Head of caudate nucleus (tissue), 42 donors: Measurements from ENCODE around the gene SALL3.
"Not testable (repeated sequence)": the region's sequence is repeated elsewhere in the genome, so short reads cannot be mapped to it uniquely, and the experiment has no call there.

ENCODE experiments used
- DNase-seq, 42 donors: peaks; one replicate each; pipeline versions ENCODE4 v3.0.0 to v3.0.0-alpha.2; 2020 to 2021; ENCODE audit warnings: mixed read lengths in 7 of 42
- intact Hi-C: fragments of 100-400 bp; cut with DNase I; formaldehyde crosslinking; loops from one replicate; pipeline ENCODE4 v1.15.0; 2022

Gene SALL3

GRCh38 chr18:78979730-78980278 is at the start of gene SALL3:
TSS of gene SALL3 (plus strand) at chr18:78979818. CDS start at chr18:78980275, 457 bp downstream.
- intact Hi-C loops = no loop called here
- DNase-seq = peak in 15 of 42 donors; percentile 14 to 69 (median 50)

- no peak for DNase-seq
- intact Hi-C loops = no loop called here
Measured at GRCh38 chr18:78932281-78932680, 47.3 kb upstream of the SALL3 start.

GRCh38 chr18:78934003-78934402 is 45.6 kb upstream of the SALL3 start:
- no peak for DNase-seq
- intact Hi-C loops = no loop called here

DNA sequence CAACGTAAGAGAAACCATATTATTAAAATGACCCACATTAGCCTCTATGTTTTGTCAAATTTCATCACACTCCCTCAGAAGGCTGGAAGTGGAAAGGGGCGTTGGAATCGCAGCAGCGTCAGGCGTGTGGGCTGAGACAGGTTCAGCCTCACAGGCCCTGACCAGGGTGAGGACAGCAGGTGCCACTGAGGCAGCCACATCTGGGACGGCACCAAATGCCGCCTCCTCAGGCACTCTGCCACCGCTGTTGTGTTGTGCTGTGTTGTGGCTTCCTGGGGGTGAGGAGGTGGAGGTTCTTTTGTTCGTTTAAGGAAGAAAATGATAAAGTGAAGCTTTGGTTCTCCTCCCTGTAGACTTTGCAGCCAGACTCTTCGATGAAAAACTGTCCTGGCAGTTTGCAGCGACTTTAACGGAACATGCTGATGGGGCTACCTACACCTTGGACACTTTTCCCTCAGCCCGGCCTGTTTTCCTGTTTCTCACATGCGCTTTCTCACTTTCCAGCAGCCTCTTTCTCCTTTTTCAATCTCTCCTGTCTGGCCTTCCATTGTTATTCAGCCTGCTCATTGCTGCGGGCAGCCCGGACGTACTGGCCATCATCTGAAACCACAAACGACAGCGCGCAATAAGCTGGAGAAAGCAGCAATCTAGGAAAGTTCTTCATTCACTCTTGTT is 44.9 kb upstream of the SALL3 start:
- DNase-seq = no peak
- intact Hi-C loops = no loop called here

- no peak for DNase-seq
- intact Hi-C loops = no loop called here
Measured at GRCh38 chr18:78935406-78935805, 44.2 kb upstream of the SALL3 start.

GRCh38 chr18:78936251-78937005 is 43.2 kb upstream of the SALL3 start:
- intact Hi-C loops = no loop called here
- no peak for DNase-seq

DNA sequence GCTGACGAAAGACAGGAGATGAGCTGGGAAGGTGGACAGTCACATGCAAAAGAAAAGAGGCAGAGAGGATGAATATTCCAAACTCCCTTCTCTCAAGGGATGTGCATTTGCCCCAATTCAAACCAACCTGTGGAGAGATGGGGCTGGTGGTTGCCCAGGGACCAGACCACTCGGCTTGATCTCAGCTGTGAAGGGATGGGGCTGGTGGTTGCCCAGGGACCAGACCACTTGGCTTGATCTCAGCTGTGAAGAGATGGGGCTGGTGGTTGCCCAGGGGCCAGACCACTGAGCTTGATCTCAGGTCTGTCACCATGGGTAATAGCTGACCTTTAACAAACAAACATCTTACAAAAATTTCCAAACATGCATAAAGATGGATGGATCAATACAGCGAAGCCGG is 42.5 kb upstream of the SALL3 start:
- no peak for DNase-seq
- intact Hi-C loops = no loop called here

DNA sequence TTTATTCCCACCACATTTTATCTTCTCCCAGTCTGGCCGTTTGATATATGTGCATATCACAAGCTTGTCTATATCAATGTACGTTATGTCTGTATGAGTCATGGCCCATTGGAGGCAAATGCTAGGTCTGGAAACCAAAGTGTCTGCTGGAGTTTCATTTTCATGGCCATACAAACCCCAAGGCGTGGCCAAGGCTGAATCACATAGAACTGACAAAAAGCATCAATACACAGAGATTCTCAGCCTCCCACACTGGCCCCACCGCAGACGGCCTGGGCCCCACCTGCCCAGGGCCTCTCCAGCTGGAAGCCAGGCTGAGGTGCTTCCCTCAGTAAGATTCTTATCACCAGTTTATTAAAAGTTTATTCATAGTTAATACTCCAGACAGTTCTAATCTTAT is 40.5 kb upstream of the SALL3 start:
- DNase-seq = no peak
- intact Hi-C loops = no loop called here

DNA sequence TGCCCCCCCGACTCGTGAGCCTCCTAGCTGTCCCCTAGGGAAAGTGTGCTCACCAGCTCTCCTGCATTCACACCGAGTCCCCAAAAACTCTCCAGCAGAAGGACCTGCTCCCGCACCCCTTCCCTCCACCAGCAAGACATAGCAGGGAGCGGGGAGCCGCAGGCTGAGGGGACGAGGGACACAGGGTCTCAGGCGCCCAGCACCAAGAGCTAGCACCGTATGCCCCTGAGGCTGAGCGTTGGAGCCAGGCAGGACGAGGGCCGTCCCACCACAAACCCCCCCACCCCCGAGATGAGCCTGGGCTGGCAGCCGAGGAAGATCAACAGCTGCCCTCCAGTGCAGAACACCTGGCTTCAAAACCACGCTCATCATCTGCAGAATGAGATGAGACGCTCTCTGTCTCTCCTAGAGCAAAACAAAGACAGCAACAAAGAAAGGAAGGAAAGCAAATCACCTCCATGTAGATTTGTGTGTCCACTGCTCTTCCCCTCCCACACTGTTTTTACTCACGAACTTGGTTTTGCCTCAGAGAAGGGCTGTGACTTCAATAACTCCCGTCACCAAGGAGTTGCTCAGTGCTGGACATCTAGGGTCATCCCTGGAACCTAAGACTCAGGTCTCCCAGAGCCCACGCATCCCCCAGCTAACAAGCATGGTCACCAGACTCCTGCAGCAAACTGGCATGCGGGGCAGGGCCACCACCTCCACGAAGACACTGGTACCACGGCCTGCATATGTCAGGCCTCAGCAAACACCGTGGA is 39.7 kb upstream of the SALL3 start:
- intact Hi-C loops = no loop called here
- no peak for DNase-seq

DNA sequence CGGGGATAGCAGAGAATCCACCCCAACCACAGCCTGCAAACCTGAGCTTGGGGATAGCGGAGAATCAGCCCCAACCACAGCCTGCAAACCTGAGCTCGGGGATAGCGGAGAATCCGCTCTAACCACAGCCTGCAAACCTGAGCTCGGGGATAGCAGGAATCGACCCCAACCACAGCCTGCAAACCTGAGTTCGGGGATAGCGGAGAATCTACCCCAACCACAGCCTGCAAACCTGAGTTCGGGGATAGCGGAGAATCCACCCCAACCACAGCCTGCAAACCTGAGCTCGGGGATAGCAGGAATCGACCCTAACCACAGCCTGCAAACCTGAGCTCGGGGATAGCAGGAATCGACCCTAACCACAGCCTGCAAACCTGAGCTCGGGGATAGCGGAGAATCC is 37.4 kb upstream of the SALL3 start:
- intact Hi-C loops, DNase-seq: not testable (repeated sequence)

DNA sequence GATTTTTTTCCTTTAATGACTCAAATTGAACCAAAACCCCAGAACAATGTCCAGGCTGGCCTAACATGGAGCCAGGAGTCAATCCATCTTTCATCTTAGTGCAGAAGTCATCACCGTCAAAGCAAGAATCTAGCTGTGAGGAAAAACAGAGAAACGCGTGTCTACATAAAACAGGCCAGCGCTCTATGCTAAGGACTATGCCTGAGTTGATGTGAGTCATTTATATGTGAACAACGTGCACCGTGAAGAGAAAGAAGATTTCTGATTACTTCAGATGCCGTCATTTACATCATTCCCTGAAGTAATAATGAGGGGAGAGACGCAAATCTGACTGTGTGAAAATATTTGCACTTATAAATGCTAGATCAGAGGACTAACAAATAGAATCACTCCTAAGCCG is 34.0 kb upstream of the SALL3 start:
- intact Hi-C loops = no loop called here
- DNase-seq = no peak

- intact Hi-C loops = no loop called here
- no peak for DNase-seq
Measured at GRCh38 chr18:78947291-78947690, 32.3 kb upstream of the SALL3 start.

- no peak for DNase-seq
- intact Hi-C loops = no loop called here
Measured at GRCh38 chr18:78948221-78948620, 31.4 kb upstream of the SALL3 start.

GRCh38 chr18:78948707-78949106 is 30.9 kb upstream of the SALL3 start:
- intact Hi-C loops = no loop called here
- no peak for DNase-seq

- intact Hi-C loops = no loop called here
- no peak for DNase-seq
Measured at GRCh38 chr18:78949216-78949615, 30.4 kb upstream of the SALL3 start.

DNA sequence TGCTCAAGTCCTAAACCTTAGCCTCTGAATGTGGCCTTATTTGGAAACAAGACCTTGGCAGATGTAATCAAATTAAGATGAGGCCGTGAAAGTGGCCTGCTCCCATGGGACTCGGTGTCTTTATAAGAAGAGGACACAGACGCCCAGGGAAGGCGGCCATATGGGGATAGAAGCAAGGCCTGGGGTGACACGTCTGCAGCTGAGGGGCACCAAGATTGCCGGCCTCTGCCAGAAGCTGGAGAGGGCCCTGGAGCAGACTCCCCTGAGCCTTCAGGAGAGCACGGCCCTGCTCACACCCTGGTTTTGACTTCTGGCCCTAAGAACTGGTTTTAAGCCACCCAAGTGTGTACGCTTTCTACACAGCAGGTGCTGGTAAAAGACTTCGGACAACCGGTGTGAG is 29.2 kb upstream of the SALL3 start:
- DNase-seq = no peak
- intact Hi-C loops = no loop called here

DNA sequence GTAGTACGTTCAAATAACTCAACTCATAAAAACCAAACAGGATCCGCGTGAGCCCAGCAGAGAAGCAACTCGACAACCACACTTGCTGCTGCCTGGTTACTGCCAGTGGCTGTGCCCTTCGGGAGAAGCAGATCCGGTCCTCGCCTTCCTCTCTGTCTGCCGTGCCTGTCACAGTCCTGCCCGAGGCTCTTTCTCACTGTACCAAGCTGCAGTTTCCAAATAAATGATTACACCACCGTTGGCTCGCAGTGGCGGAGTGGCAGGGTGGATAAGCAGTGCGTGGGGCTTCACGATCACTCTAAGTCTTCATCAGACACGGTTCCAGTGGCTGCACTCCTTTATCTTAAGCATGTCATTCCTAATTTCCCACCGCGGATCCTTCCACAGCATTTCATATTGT is 26.1 kb upstream of the SALL3 start:
- DNase-seq = no peak
- intact Hi-C loops = no loop called here

GRCh38 chr18:78955051-78955450 is 24.6 kb upstream of the SALL3 start:
- intact Hi-C loops = no loop called here

GRCh38 chr18:78957140-78957539 is 22.5 kb upstream of the SALL3 start:
- DNase-seq = no peak
- intact Hi-C loops = no loop called here

More at GRCh38 chr18:78955051-78955450, 24.6 kb upstream of the SALL3 start:
- DNase-seq = no peak

DNA sequence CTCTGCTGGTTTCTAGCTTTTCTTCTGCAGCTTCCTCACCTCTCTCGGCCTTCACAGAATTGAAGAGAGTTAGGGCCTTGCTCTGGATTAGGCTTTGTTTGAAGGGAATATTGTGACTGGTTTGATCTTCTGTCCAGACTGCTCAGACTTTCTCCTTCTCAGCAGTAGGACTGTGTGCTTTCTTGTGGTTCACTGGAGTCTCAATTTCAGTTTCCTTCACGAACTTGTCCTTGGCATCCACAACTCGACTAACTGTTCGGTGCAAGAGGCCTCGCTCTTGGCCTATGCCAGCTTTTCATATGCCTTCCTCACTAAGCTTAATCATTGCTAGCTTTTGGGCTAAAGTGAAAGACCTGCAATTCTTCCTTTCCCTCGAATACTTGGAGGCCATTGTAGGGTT is 18.9 kb upstream of the SALL3 start:
- intact Hi-C loops = no loop called here
- DNase-seq = no peak
